ENCODE measurements around the gene KRTAP1-5. TPM values are rescaled to one million over a fixed set of nuclear protein-coding genes. Genes with fewer than 3 reads are reported as not detected.
"Not testable (repeated sequence)": the region's sequence is repeated elsewhere in the genome, so short reads cannot be mapped to it uniquely, and the experiment has no call there.

The KRTAP1-5 gene
- total RNA-seq, 4 donors from 2014 or later = not detected

- no peak for DNase-seq
- H3K27ac ChIP-seq = no peak overlapping the region
- H3K36me3 ChIP-seq = no peaks in the 10 kb centered on the region
- H3K4me1 ChIP-seq = no peaks in the 10 kb centered on the region
- no peak overlapping the region for H3K4me3 ChIP-seq
- no peaks in the 10 kb centered on the region for H3K9me3 ChIP-seq
- intact Hi-C loops (cut with DNase I; ENCODE audit: low total_unique reads) = no loop called here
- TF ChIP-seq CTCF (IDR thresholded peaks at IDR 0.05) = no peak
- TF ChIP-seq POLR2A (IDR thresholded peaks at IDR 0.05) = no peak
- no peaks in the 10 kb centered on the region for H3K27me3 ChIP-seq
Measured at GRCh38 chr17:41069031-41069430, 42.0 kb upstream of the KRTAP1-5 start.

GRCh38 chr17:41067281-41067680, 40.3 kb upstream of the KRTAP1-5 start:
- no peak for TF ChIP-seq POLR2A (IDR thresholded peaks at IDR 0.05)
- no peak for TF ChIP-seq CTCF (IDR thresholded peaks at IDR 0.05)
- no peak for DNase-seq
- Histone ChIP-seq H3K27ac (no peak overlapping the region), H3K4me1 (peaks cover 0 to 3% of the 10 kb centered on the region in 2 donors), H3K9me3 (no peaks in the 10 kb centered on the region), H3K27me3 (no peaks in the 10 kb centered on the region), H3K4me3 (no peak overlapping the region), H3K36me3 (no peaks in the 10 kb centered on the region)
- intact Hi-C loops (cut with DNase I; ENCODE audit: low total_unique reads) = no loop called here

- H3K9me3 ChIP-seq = no peaks in the 10 kb centered on the region
- H3K27me3 ChIP-seq = no peaks in the 10 kb centered on the region
- no peak for DNase-seq
- H3K4me3 ChIP-seq = no peak within 1 kb of the TSS
- intact Hi-C loops (cut with DNase I; ENCODE audit: low total_unique reads) = no loop called here
- no peak for TF ChIP-seq CTCF (IDR thresholded peaks at IDR 0.05)
- TF ChIP-seq POLR2A (IDR thresholded peaks at IDR 0.05) = no peak
- no peaks in the 10 kb centered on the region for H3K36me3 ChIP-seq
- peaks cover 0 to 8% of the 10 kb centered on the region in 2 donors for H3K4me1 ChIP-seq
- no peak within 1 kb of the TSS for H3K27ac ChIP-seq
Measured at GRCh38 chr17:41065829-41066624, 39.0 kb upstream of the KRTAP1-5 start, which contains the start of gene KRTAP2-4. Gene KRTAP2-4 (minus strand): TSS chr17:41065879. CDS start chr17:41065845, 34 bp downstream.

GRCh38 chr17:41065016-41065689, 38.1 kb upstream of the KRTAP1-5 start:
- H3K27ac ChIP-seq; intact Hi-C loops (cut with DNase I; ENCODE audit: low total_unique reads); DNase-seq; H3K9me3 ChIP-seq; H3K27me3 ChIP-seq; H3K4me3 ChIP-seq; H3K4me1 ChIP-seq; H3K36me3 ChIP-seq: not testable (repeated sequence)

- no peaks in the 10 kb centered on the region for H3K36me3 ChIP-seq
- H3K27ac ChIP-seq = no peak overlapping the region
- H3K4me1 ChIP-seq = peaks cover 0 to 8% of the 10 kb centered on the region in 2 donors
- intact Hi-C loops (cut with DNase I; ENCODE audit: low total_unique reads) = no loop called here
- no peak overlapping the region for H3K4me3 ChIP-seq
- no peaks in the 10 kb centered on the region for H3K27me3 ChIP-seq
- no peak for TF ChIP-seq POLR2A (IDR thresholded peaks at IDR 0.05)
- TF ChIP-seq CTCF (IDR thresholded peaks at IDR 0.05) = no peak
- no peaks in the 10 kb centered on the region for H3K9me3 ChIP-seq
- DNase-seq = no peak
Measured at GRCh38 chr17:41064301-41064700, 37.3 kb upstream of the KRTAP1-5 start.

Measured in uterus (tissue), 4 donors.